ENCODE measurements around the gene CPNE7. TPM values are rescaled to one million over a fixed set of nuclear protein-coding genes. Genes with fewer than 3 reads are reported as not detected.

Gene CPNE7
- total and polyA plus RNA-seq, 2 of the 13 experiments (the other 11 are each of a cell fraction or from before 2014, with no cell fraction given) = 0.59 TPM; not detected in 1

DNA sequence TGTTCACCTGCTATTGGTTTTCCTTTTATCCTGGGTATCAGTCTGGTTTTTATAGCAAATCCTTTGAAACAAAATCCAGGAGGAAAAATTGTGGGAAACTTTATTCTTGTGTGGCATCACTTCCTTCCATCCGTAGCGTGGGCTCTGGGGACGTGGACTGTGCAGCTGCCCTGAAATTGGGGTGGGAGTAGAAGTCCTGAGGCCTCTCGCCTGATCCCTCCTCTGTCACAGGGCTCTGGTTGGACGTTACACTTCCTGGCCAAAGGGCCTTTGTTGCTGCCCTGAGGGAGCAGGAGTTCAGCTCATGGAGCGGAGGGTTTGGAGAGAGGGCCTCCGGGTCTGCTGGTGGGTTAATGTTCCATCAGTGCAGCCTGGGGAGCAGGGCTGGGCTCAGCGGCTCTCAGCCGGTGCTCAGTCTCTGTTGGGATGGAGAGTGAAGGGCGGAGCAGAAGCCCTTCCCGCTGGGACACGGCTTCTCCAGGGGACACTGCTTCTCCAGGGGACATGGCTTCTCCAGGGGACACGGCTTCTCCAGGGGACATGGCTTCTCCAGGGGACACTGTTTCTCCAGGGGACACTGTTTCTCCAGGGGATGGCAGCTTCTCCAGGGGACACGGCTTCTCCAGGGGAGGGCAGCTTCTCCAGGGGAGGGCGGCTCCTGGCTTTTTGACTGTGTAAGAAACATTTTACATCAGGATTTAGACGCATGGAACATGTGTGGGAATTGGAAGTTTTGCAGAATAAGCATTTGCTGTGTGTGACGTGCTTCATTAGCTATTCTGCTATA is 30.3 kb upstream of the CPNE7 start (continued):
- TF ChIP-seq, protein P1, sequence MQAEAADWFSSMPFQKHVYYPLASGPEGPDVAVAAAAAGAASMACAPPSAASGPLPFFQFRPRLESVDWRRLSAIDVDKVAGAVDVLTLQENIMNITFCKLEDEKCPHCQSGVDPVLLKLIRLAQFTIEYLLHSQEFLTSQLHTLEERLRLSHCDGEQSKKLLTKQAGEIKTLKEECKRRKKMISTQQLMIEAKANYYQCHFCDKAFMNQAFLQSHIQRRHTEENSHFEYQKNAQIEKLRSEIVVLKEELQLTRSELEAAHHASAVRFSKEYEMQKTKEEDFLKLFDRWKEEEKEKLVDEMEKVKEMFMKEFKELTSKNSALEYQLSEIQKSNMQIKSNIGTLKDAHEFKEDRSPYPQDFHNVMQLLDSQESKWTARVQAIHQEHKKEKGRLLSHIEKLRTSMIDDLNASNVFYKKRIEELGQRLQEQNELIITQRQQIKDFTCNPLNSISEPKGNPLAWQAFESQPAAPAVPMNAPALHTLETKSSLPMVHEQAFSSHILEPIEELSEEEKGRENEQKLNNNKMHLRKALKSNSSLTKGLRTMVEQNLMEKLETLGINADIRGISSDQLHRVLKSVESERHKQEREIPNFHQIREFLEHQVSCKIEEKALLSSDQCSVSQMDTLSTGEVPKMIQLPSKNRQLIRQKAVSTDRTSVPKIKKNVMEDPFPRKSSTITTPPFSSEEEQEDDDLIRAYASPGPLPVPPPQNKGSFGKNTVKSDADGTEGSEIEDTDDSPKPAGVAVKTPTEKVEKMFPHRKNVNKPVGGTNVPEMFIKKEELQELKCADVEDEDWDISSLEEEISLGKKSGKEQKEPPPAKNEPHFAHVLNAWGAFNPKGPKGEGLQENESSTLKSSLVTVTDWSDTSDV (CRISPR knock-in tag; IDR thresholded peaks at IDR 0.05) = 0 out of 2 replicates have a peak, but pooled peaks have one; percentile 51
- TF ChIP-seq ZNF331 (CRISPR knock-in tag; IDR thresholded peaks at IDR 0.05) (peak; percentile 87), ZNF761 (CRISPR knock-in tag; conservative IDR thresholded peaks at IDR 0.05) (no peak), WIZ (CRISPR knock-in tag; IDR thresholded peaks at IDR 0.05) (no peak; the same call in 1 of the 2 replicates), RXRA (CRISPR knock-in tag; IDR thresholded peaks at IDR 0.05) (no peak; the same call in 1 of the 2 replicates), SATB2 (CRISPR knock-in tag; IDR thresholded peaks at IDR 0.05) (no peak), TBP (CRISPR knock-in tag; IDR thresholded peaks at IDR 0.05) (no peak), ZNF567 (CRISPR knock-in tag; IDR thresholded peaks at IDR 0.05; ENCODE audit: borderline replicate concordance) (no peak), HNRNPUL1 (IDR thresholded peaks at IDR 0.05; ENCODE audit: low read depth, low read length) (no peak), HDAC6 (IDR thresholded peaks at IDR 0.05; ENCODE audit: low read depth, low read length) (no peak), ZNF652 (CRISPR knock-in tag; IDR thresholded peaks at IDR 0.05; ENCODE audit: borderline replicate concordance, low read depth) (peak; percentile 37; the same call in 1 of the 2 replicates)
- TF ChIP-seq, protein P2, sequence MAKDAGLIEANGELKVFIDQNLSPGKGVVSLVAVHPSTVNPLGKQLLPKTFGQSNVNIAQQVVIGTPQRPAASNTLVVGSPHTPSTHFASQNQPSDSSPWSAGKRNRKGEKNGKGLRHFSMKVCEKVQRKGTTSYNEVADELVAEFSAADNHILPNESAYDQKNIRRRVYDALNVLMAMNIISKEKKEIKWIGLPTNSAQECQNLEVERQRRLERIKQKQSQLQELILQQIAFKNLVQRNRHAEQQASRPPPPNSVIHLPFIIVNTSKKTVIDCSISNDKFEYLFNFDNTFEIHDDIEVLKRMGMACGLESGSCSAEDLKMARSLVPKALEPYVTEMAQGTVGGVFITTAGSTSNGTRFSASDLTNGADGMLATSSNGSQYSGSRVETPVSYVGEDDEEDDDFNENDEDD (CRISPR knock-in tag; IDR thresholded peaks at IDR 0.05; ENCODE audit: borderline replicate concordance) = no peak; the same call in 1 of the 2 replicates
- TF ChIP-seq, protein P3, sequence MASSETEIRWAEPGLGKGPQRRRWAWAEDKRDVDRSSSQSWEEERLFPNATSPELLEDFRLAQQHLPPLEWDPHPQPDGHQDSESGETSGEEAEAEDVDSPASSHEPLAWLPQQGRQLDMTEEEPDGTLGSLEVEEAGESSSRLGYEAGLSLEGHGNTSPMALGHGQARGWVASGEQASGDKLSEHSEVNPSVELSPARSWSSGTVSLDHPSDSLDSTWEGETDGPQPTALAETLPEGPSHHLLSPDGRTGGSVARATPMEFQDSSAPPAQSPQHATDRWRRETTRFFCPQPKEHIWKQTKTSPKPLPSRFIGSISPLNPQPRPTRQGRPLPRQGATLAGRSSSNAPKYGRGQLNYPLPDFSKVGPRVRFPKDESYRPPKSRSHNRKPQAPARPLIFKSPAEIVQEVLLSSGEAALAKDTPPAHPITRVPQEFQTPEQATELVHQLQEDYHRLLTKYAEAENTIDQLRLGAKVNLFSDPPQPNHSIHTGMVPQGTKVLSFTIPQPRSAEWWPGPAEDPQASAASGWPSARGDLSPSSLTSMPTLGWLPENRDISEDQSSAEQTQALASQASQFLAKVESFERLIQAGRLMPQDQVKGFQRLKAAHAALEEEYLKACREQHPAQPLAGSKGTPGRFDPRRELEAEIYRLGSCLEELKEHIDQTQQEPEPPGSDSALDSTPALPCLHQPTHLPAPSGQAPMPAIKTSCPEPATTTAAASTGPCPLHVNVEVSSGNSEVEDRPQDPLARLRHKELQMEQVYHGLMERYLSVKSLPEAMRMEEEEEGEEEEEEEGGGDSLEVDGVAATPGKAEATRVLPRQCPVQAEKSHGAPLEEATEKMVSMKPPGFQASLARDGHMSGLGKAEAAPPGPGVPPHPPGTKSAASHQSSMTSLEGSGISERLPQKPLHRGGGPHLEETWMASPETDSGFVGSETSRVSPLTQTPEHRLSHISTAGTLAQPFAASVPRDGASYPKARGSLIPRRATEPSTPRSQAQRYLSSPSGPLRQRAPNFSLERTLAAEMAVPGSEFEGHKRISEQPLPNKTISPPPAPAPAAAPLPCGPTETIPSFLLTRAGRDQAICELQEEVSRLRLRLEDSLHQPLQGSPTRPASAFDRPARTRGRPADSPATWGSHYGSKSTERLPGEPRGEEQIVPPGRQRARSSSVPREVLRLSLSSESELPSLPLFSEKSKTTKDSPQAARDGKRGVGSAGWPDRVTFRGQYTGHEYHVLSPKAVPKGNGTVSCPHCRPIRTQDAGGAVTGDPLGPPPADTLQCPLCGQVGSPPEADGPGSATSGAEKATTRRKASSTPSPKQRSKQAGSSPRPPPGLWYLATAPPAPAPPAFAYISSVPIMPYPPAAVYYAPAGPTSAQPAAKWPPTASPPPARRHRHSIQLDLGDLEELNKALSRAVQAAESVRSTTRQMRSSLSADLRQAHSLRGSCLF (CRISPR knock-in tag; IDR thresholded peaks at IDR 0.05; ENCODE audit: borderline replicate concordance) = no peak
- TF ChIP-seq, protein P4, sequence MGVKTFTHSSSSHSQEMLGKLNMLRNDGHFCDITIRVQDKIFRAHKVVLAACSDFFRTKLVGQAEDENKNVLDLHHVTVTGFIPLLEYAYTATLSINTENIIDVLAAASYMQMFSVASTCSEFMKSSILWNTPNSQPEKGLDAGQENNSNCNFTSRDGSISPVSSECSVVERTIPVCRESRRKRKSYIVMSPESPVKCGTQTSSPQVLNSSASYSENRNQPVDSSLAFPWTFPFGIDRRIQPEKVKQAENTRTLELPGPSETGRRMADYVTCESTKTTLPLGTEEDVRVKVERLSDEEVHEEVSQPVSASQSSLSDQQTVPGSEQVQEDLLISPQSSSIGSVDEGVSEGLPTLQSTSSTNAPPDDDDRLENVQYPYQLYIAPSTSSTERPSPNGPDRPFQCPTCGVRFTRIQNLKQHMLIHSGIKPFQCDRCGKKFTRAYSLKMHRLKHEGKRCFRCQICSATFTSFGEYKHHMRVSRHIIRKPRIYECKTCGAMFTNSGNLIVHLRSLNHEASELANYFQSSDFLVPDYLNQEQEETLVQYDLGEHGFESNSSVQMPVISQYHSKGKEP (CRISPR knock-in tag; IDR thresholded peaks at IDR 0.05) = no peak

Data from HepG2 (cell line).